K562 (cell line): ENCODE measurements around the gene SLC29A3. TPM values are rescaled to one million over a fixed set of nuclear protein-coding genes. Genes with fewer than 3 reads are reported as not detected.

Experiments used
- ATAC-seq: fragments of 200-7000 bp; cut with Tn5 transposase; 3 replicates; pipeline ENCODE4 v1.9.1; 2020; ENCODE audit warnings: moderate library complexity
- BruUV-seq: library from RNA; stranded (reverse); fragments of 400-500 nt; replicated peaks from 2 replicates; lab custom pipeline; 2021; lab: Mats Ljungman, UMichigan
- CTCF ChIA-PET: fragments of 300-600 bp; formaldehyde crosslinking; extraction: SDS; loops from one replicate; lab custom pipeline; 2021; ENCODE audit warnings: low intra/inter-chr PET ratio; lab: Yijun Ruan, JAX
- POLR2A ChIA-PET: fragments of 300-600, 350-650 bp; sonication (Branson Sonifier 250); formaldehyde crosslinking; extraction: SDS; loops from one replicate; lab custom pipeline; 2021; ENCODE audit warnings: antibody characterized with exemption, inconsistent platforms; lab: Yijun Ruan, JAX
- DNase-seq, 4 experiments: peaks; one replicate each; pipeline versions ENCODE4 v3.0.0 to v3.0.0-alpha.2; 2011 to 2018; ENCODE audit warnings: low spot score in 3 of 4, mixed read lengths in 3 of 4; ENCODE audit errors: extremely low read depth in 1 of 4
- FAIRE-seq: peaks from 2 replicates; lab custom pipeline; 2011; peaks lifted over from hg19 to GRCh38; lab: Jason Lieb, UNC
- H2AFZ ChIP-seq: 2 replicates; pipeline ENCODE4 v1.6.0; 2011; ENCODE audit warnings: low read depth, low read length, control low read depth, inconsistent platforms
- H3K27ac ChIP-seq: fragments of 200-600 bp; 3 replicates; pipeline ENCODE4 v1.8.0; 2011; ENCODE audit warnings: low read depth, mild to moderate bottlenecking, control low read depth, inconsistent platforms, low read length, moderate library complexity, mixed read lengths; ENCODE audit errors: extremely low read depth
- H3K27me3 ChIP-seq, 2 experiments: fragments of 300-600 bp in 1 of 2; 2 replicates in 1 of 2; 3 replicates in 1 of 2; pipeline versions ENCODE4 v1.6.0 to v1.8.0; 2011; ENCODE audit warnings: inconsistent platforms in 2 of 2, low read length in 2 of 2, mild to moderate bottlenecking in 1 of 2, mixed read lengths in 1 of 2, moderate library complexity in 1 of 2; ENCODE audit not compliant: control insufficient read depth in 2 of 2, insufficient read depth in 2 of 2
- H3K36me3 ChIP-seq: fragments of 300-600 bp; 3 replicates; pipeline ENCODE4 v1.8.0; 2011; ENCODE audit warnings: mild to moderate bottlenecking, low read length, inconsistent platforms; ENCODE audit not compliant: control insufficient read depth, insufficient read depth
- H3K4me1 ChIP-seq, 2 experiments: fragments of 200-600 bp in 1 of 2; replicated peaks in 1 of 2; 2 replicates in 1 of 2; 3 replicates in 1 of 2; pipeline versions ENCODE4 v1.5.1 to v1.8.0; 2011; ENCODE audit warnings: inconsistent platforms in 2 of 2, low read length in 2 of 2, mild to moderate bottlenecking in 1 of 2, mixed read lengths in 1 of 2, moderate library complexity in 1 of 2; ENCODE audit not compliant: control insufficient read depth in 2 of 2, insufficient read depth in 2 of 2
- H3K4me2 ChIP-seq: 2 replicates; pipeline ENCODE4 v1.6.1; 2011; ENCODE audit warnings: low read length, control low read depth, inconsistent platforms, mixed read lengths; ENCODE audit not compliant: insufficient read depth
- H3K4me3 ChIP-seq: fragments of 200-600 bp; sonication (generic), shearing (Covaris generic); 2 replicates; pipeline ENCODE4 v1.5.1; 2016; ENCODE audit warnings: control low read depth, inconsistent platforms
- H3K79me2 ChIP-seq: fragments of 200-600 bp; 3 replicates; pipeline ENCODE4 v1.8.0; 2011; ENCODE audit warnings: low read length, inconsistent platforms; ENCODE audit not compliant: control insufficient read depth, insufficient read depth
- H3K9ac ChIP-seq, 2 experiments: 2 replicates each; pipeline versions ENCODE4 v1.6.0 to v1.6.1; 2011; ENCODE audit warnings: low read depth in 2 of 2, low read length in 2 of 2, control low read depth in 1 of 2, inconsistent platforms in 1 of 2, mild to moderate bottlenecking in 1 of 2, mixed read lengths in 1 of 2; ENCODE audit not compliant: insufficient read depth in 1 of 2
- H3K9me1 ChIP-seq: one replicate; pipeline ENCODE4 v1.6.0; 2011; ENCODE audit warnings: inconsistent platforms, mild to moderate bottlenecking, low read length, moderate library complexity; ENCODE audit not compliant: control insufficient read depth, insufficient read depth
- H3K9me3 ChIP-seq: replicated peaks from 2 replicates; pipeline ENCODE4 v1.5.1; 2011; ENCODE audit warnings: low read depth, low read length, inconsistent platforms; ENCODE audit not compliant: control insufficient read depth, insufficient read depth
- H4K20me1 ChIP-seq: replicated peaks from 2 replicates; pipeline ENCODE4 v1.6.1; 2011; ENCODE audit warnings: low read length, inconsistent platforms, mixed read lengths; ENCODE audit not compliant: control insufficient read depth, insufficient read depth
- POLR2G ChIP-seq: fragments of 200-400 bp; formaldehyde crosslinking; IDR thresholded peaks from 2 replicates; pipeline ENCODE4 v1.6.1; 2017; ENCODE audit warnings: low read depth, mild to moderate bottlenecking, antibody characterized with exemption, low read length, moderate library complexity
- RBM22 ChIP-seq: fragments of 200-400 bp; formaldehyde crosslinking; IDR thresholded peaks from 2 replicates; pipeline ENCODE4 v1.6.1; 2018; ENCODE audit warnings: low read length, low read depth; ENCODE audit not compliant: poor library complexity, severe bottlenecking
- SMAD4 ChIP-seq: fragments of 250-450 bp; sonication (Bioruptor Pico); conservative IDR thresholded peaks from 2 replicates; pipeline ENCODE4 v1.8.0; 2021; ENCODE audit warnings: inconsistent platforms, mild to moderate bottlenecking, moderate library complexity
- SP2 ChIP-seq: IDR thresholded peaks from 2 replicates; pipeline ENCODE4 v1.6.1; 2011; ENCODE audit warnings: mild to moderate bottlenecking, low read depth, low read length, moderate library complexity; ENCODE audit not compliant: poor library complexity, severe bottlenecking; ENCODE audit errors: extremely low read depth
- ZC3H4 ChIP-seq: sonication (generic); formaldehyde crosslinking; IDR thresholded peaks from 2 replicates; pipeline ENCODE4 v1.9.0; 2021; ENCODE audit warnings: missing genetic modification reagents, borderline replicate concordance
- ZNF143 ChIP-seq: sonication (generic); formaldehyde crosslinking; IDR thresholded peaks from 2 replicates; pipeline ENCODE4 v1.9.0; 2022; ENCODE audit warnings: mild to moderate bottlenecking, missing genetic modification reagents
- WGBS: fragments of 100-300 bp; shearing (Covaris generic); methylation state at CpG from one replicate; pipeline ENCODE4 v1.1.6; 2016; ENCODE audit warnings: low coverage, mixed read lengths; ENCODE audit not compliant: insufficient coverage; ENCODE audit errors: missing lambda C conversion rate; 5-methylcytosine and 5-hydroxymethylcytosine counted together
- in situ Hi-C: fragments of 300-500 bp; cut with MboI; formaldehyde crosslinking; loops from 4 replicates; pipeline ENCODE4 v1.15.0; 2018; ENCODE audit warnings: inconsistent platforms, mixed read lengths
- intact Hi-C: fragments of 100-400 bp; cut with micrococcal nuclease; formaldehyde crosslinking; loops from 2 replicates; pipeline ENCODE4 v1.14.2; 2022
- polyA plus RNA-seq, 8 experiments: library from polyadenylated mRNA; depleted of rRNA in 4 of 8; stranded (reverse) in 5 of 8; unstranded in 3 of 8; fragments of >200 nt; fragmentation: Nextera tagmentation in 2 of 8; fragmentation: Illumina TruSeq in 1 of 8; extraction: Ambion mirVana in 2 of 8; extraction: Trizol in 1 of 8; gene quantifications; 2 replicates each; pipeline versions ENCODE4 v1.2.1 to v1.2.3, GENCODE V29; 2011 to 2014; ENCODE audit warnings: inconsistent platforms in 1 of 8, missing spikeins in 1 of 8
- total RNA-seq, 7 experiments: library from RNA; depleted of rRNA in 6 of 7; stranded (reverse); fragments of >200 nt in 6 of 7; fragmentation: Illumina TruSeq in 2 of 7; extraction: Trizol in 2 of 7; gene quantifications; 2 replicates each; pipeline versions ENCODE4 v1.2.1 to v1.2.3, GENCODE V29; 2011 to 2021; ENCODE audit warnings: low replicate concordance in 1 of 7
- TF ChIP-seq, protein P1 (sequence below), 3 experiments: IDR thresholded peaks in 2 of 3; conservative IDR thresholded peaks in 1 of 3; 2 replicates each; pipeline ENCODE4 v1.5.1; 2011 to 2012; ENCODE audit warnings: low read length in 3 of 3, mild to moderate bottlenecking in 3 of 3, control low read depth in 2 of 3, improper control_type of control experiment in 1 of 3, inconsistent platforms in 1 of 3, low read depth in 1 of 3, mixed read lengths in 1 of 3, moderate library complexity in 1 of 3; ENCODE audit not compliant: insufficient read depth in 2 of 3
- TF ChIP-seq, protein P2 (sequence below): fragments of 200-800 bp; sonication (Bioruptor generic); IDR thresholded peaks from 2 replicates; pipeline ENCODE4 v1.6.1; 2017; ENCODE audit warnings: missing genetic modification characterization, missing compliant biosample characterization

The SLC29A3 gene
- total and polyA plus RNA-seq, 9 of the 15 experiments (the other 6 are each of a cell fraction or from before 2014, with no cell fraction given), result 2.1 to 10.7 (median 4.6) TPM

DNA sequence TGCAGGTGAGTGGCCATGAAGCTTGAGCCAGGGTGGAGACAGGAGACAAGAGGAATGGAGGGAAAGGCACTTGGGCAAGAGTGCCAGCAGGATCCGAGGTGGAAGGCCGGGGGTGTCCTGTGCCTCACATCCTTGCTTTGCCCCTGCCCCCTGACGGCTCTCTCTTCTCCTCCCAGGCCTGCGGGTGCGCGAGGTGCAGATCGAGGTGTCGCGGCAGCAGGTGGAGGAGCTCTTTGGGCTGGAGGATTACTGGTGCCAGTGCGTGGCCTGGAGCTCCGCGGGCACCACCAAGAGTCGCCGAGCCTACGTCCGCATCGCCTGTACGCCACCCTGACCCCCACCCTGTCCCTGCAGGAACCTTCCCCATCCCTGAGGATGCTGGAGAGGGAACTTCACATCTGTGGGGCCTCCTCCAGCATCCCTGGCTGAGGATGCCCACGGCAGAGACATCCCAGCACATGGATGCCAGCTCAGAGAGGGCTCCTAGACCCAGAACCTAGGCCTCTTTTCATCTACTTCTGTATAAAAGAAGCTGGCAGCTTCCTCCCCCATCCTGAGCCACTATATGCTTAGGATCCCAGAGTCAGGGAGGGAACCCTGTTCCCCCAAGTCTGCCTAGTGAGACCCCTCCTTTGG, 34.4 kb upstream of the SLC29A3 start:
- Histone ChIP-seq H4K20me1 (peaks cover 15% of the 10 kb centered on the region), H3K4me2 (no peak overlapping the region), H3K27ac (no peak overlapping the region), H3K9me3 (no peaks in the 10 kb centered on the region), H3K36me3 (no peaks in the 10 kb centered on the region), H3K4me1 (peaks cover 0 to 12% of the 10 kb centered on the region in 2 experiments; a peak in 1 of 5 replicates), H3K4me3 (no peak overlapping the region), H3K27me3 (peaks cover 0 to 27% of the 10 kb centered on the region in 2 experiments; a peak in 2 of 5 replicates), H2AFZ (no peak overlapping the region), H3K9me1 (no peaks in the 10 kb centered on the region), H3K9ac (no peak overlapping the region), H3K79me2 (no peaks in the 10 kb centered on the region)
- in situ Hi-C loops (loop anchor here (5.0 kb wide), 1 partner anchor 362 kb away; no protein-coding TSS in a partner anchor), intact Hi-C loops (loop anchor here (5.0 kb wide), 2 partner anchors 357 to 382 kb away; no protein-coding TSS in a partner anchor)
- ChIA-PET CTCF (interaction anchor here (0.5 to 3.3 kb wide), 8 partner anchors 31 to 1063 kb away, joined by 3 to 15 read pairs (median 4); no protein-coding TSS in a partner anchor), POLR2A (interaction anchor here (0.9 to 1.2 kb wide), 3 partner anchors 8 to 63 kb away, joined by 3 to 4 read pairs (median 3); no protein-coding TSS in a partner anchor)
- FAIRE-seq (no peak), DNase-seq (no peak), ATAC-seq (no peak; the same call in 2 of the 3 replicates)
- no TSS peak for BruUV-seq
- TF ChIP-seq ZNF143 (CRISPR knock-in tag) (0 out of 2 replicates have a peak, but pooled peaks have one; percentile 21), SP2 (no peak), SMAD4 (CRISPR knock-in tag) (no peak), POLR2G (peak; percentile 29; the same call in 1 of the 2 replicates), RBM22 (peak; percentile 58), ZC3H4 (CRISPR knock-in tag) (no peak)
- TF ChIP-seq, protein P1, sequence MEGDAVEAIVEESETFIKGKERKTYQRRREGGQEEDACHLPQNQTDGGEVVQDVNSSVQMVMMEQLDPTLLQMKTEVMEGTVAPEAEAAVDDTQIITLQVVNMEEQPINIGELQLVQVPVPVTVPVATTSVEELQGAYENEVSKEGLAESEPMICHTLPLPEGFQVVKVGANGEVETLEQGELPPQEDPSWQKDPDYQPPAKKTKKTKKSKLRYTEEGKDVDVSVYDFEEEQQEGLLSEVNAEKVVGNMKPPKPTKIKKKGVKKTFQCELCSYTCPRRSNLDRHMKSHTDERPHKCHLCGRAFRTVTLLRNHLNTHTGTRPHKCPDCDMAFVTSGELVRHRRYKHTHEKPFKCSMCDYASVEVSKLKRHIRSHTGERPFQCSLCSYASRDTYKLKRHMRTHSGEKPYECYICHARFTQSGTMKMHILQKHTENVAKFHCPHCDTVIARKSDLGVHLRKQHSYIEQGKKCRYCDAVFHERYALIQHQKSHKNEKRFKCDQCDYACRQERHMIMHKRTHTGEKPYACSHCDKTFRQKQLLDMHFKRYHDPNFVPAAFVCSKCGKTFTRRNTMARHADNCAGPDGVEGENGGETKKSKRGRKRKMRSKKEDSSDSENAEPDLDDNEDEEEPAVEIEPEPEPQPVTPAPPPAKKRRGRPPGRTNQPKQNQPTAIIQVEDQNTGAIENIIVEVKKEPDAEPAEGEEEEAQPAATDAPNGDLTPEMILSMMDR (IDR thresholded peaks at IDR 0.05 in 2 of 3, conservative IDR thresholded peaks at IDR 0.05 in 1 of 3; ENCODE audit: insufficient read depth in 2 of 3, low read depth in 1 of 3, low read length in 3 of 3), result no peak
- TF ChIP-seq, protein P2, sequence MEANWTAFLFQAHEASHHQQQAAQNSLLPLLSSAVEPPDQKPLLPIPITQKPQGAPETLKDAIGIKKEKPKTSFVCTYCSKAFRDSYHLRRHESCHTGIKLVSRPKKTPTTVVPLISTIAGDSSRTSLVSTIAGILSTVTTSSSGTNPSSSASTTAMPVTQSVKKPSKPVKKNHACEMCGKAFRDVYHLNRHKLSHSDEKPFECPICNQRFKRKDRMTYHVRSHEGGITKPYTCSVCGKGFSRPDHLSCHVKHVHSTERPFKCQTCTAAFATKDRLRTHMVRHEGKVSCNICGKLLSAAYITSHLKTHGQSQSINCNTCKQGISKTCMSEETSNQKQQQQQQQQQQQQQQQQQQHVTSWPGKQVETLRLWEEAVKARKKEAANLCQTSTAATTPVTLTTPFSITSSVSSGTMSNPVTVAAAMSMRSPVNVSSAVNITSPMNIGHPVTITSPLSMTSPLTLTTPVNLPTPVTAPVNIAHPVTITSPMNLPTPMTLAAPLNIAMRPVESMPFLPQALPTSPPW, result 0 out of 2 replicates have a peak, but pooled peaks have one; percentile 13
- WGBS, result 51% methylated on average over 17 of the region's 19 CpGs
